ENCODE results near the gene CDKL2. TPM values are rescaled to one million over a fixed set of nuclear protein-coding genes. Genes with fewer than 3 reads are reported as not detected.

The CDKL2 gene
- total RNA-seq, 1 donor from 2014 or later = 0.74 TPM

GRCh38 chr4:75596061-75596460 is 34.3 kb downstream of the CDKL2 start:
- Histone ChIP-seq H3K4me1 (no peaks in the 10 kb centered on the region), H3K9me3 (no peaks in the 10 kb centered on the region), H3K4me3 (no peak overlapping the region), H3K27ac (no peak overlapping the region), H3K27me3 (no peaks in the 10 kb centered on the region), H3K36me3 (no peaks in the 10 kb centered on the region)
- TF ChIP-seq POLR2AphosphoS5 (IDR thresholded peaks at IDR 0.05; ENCODE audit: insufficient read depth in 1 of 2, low read depth in 1 of 2) = no peak
- no peak for TF ChIP-seq POLR2A (IDR thresholded peaks at IDR 0.05)
- TF ChIP-seq CTCF (IDR thresholded peaks at IDR 0.05) = no peak
- DNase-seq (ENCODE audit: extremely low spot score in 2 of 2) = no peak
- intact Hi-C loops (cut with DNase I) = no loop called here

DNA sequence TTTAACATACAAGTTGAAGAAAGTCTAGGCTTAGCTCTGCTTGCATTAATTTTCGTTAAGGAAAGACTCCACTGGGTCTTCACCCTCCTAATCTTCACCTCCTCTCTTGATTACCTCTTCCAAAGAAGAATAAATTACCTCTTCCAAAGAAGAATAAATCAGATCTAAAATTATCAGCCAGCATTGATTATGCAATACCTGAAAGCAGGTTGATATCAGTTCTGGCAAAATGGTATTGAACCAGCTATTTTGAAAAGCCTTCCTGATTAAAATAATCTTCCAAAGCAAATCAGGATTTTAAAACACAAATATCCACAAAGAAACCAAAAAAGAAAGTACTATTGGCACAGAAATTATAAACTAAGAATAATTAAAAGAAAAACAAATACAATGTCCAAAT is 36.9 kb downstream of the CDKL2 start:
- intact Hi-C loops (cut with DNase I) = no loop called here
- no peak for TF ChIP-seq POLR2AphosphoS5 (IDR thresholded peaks at IDR 0.05; ENCODE audit: insufficient read depth in 1 of 2, low read depth in 1 of 2)
- no peak for TF ChIP-seq POLR2A (IDR thresholded peaks at IDR 0.05)
- TF ChIP-seq CTCF (IDR thresholded peaks at IDR 0.05) = no peak
- H3K4me3 ChIP-seq = no peak overlapping the region
- H3K27ac ChIP-seq = no peak overlapping the region
- no peaks in the 10 kb centered on the region for H3K4me1 ChIP-seq
- no peak for DNase-seq (ENCODE audit: extremely low spot score in 2 of 2)
- no peaks in the 10 kb centered on the region for H3K27me3 ChIP-seq
- no peaks in the 10 kb centered on the region for H3K36me3 ChIP-seq
- H3K9me3 ChIP-seq = no peaks in the 10 kb centered on the region

- Histone ChIP-seq H3K4me1 (no peaks in the 10 kb centered on the region), H3K27me3 (no peaks in the 10 kb centered on the region), H3K9me3 (no peaks in the 10 kb centered on the region), H3K4me3 (no peak overlapping the region), H3K27ac (no peak overlapping the region), H3K36me3 (no peaks in the 10 kb centered on the region)
- no peak for DNase-seq (ENCODE audit: extremely low spot score in 2 of 2)
- TF ChIP-seq POLR2A (IDR thresholded peaks at IDR 0.05) (no peak), CTCF (IDR thresholded peaks at IDR 0.05) (no peak), POLR2AphosphoS5 (IDR thresholded peaks at IDR 0.05; ENCODE audit: insufficient read depth in 1 of 2, low read depth in 1 of 2) (no peak)
- intact Hi-C loops (cut with DNase I) = no loop called here
Measured at GRCh38 chr4:75584067-75584466, 46.3 kb downstream of the CDKL2 start.

DNA sequence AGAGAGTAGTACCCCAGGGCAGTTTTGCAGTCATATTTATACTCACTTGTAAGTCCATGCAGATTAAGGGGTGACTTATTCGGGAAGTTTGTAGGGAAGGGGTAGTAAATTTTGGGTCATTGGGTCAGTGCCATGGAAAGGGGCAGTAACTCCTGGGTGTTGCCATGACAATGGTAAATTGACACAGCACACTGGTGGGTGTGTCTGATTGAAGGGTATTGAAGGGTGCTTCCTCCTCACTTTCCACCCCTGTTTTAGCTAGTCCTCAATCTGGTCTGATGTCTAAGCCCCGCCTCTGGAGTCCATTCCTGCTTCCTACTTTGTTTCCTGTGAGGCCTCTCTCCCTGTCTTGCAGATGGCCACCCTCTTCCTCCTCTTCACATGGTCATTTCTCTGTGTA is 62.6 kb downstream of the CDKL2 start:
- H3K9me3 ChIP-seq = no peaks in the 10 kb centered on the region
- intact Hi-C loops (cut with DNase I) = no loop called here
- no peak overlapping the region for H3K4me3 ChIP-seq
- H3K4me1 ChIP-seq = no peaks in the 10 kb centered on the region
- TF ChIP-seq POLR2AphosphoS5 (IDR thresholded peaks at IDR 0.05; ENCODE audit: insufficient read depth in 1 of 2, low read depth in 1 of 2) (no peak), CTCF (IDR thresholded peaks at IDR 0.05) (no peak), POLR2A (IDR thresholded peaks at IDR 0.05) (no peak)
- DNase-seq (ENCODE audit: extremely low spot score in 2 of 2) = no peak
- no peaks in the 10 kb centered on the region for H3K27me3 ChIP-seq
- no peaks in the 10 kb centered on the region for H3K36me3 ChIP-seq
- no peak overlapping the region for H3K27ac ChIP-seq

DNA sequence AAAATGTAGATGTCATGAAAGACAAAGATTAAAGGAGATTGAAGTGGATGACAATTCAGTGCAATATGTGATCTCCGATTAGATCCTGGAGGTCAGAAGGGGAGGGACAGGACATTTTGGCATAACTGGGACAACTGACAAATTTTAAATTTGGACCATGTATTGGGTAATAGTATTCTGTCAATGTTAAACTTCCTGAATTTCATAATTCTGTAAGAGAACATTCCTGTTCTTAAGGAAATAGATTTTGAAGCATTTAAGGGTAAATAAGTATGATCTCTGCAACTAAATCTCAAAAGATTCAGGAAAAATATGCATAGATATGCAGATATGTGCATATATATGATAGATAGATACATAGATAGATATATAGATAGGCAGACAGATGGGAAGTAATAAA is 63.4 kb downstream of the CDKL2 start:
- Histone ChIP-seq H3K36me3 (no peaks in the 10 kb centered on the region), H3K27ac (no peak overlapping the region), H3K4me3 (no peak overlapping the region), H3K9me3 (no peaks in the 10 kb centered on the region), H3K27me3 (no peaks in the 10 kb centered on the region), H3K4me1 (no peaks in the 10 kb centered on the region)
- intact Hi-C loops (cut with DNase I) = no loop called here
- no peak for TF ChIP-seq CTCF (IDR thresholded peaks at IDR 0.05)
- TF ChIP-seq POLR2A (IDR thresholded peaks at IDR 0.05) = no peak
- no peak for TF ChIP-seq POLR2AphosphoS5 (IDR thresholded peaks at IDR 0.05; ENCODE audit: insufficient read depth in 1 of 2, low read depth in 1 of 2)
- DNase-seq (ENCODE audit: extremely low spot score in 2 of 2) = no peak

Data from vagina (tissue), 2 donors.